GM23338 (cell line): ENCODE results near the gene PTPA. TPM values are rescaled to one million over a fixed set of nuclear protein-coding genes. Genes with fewer than 3 reads are reported as not detected.

Source experiments
- ATAC-seq: fragments of 200-7000 bp; cut with Tn5 transposase; 3 replicates; pipeline ENCODE4 v1.9.1; 2020
- DNase-seq: peaks from one replicate; pipeline ENCODE4 v3.0.0-alpha.2; 2015; ENCODE audit warnings: low spot score
- H2AFZ ChIP-seq: fragments of 200-600 bp; sonication (generic); 2 replicates; pipeline ENCODE4 v1.8.0; 2016; ENCODE audit warnings: antibody characterized with exemption, mild to moderate bottlenecking, moderate library complexity
- H3F3A ChIP-seq: fragments of 200-600 bp; sonication (generic); replicated peaks from 2 replicates; pipeline ENCODE4 v1.8.0; 2017; ENCODE audit warnings: antibody characterized with exemption, mixed run types, low read depth
- H3K27ac ChIP-seq: fragments of 200-600 bp; sonication (generic); 2 replicates; pipeline ENCODE4 v1.6.1; 2016; ENCODE audit warnings: low read depth
- H3K27me3 ChIP-seq: fragments of 200-600 bp; sonication (generic); 2 replicates; pipeline ENCODE4 v1.8.0; 2016; ENCODE audit warnings: mild to moderate bottlenecking, mixed run types, moderate library complexity; ENCODE audit not compliant: insufficient read depth
- H3K36me3 ChIP-seq: fragments of 200-600 bp; sonication (generic); 2 replicates; pipeline ENCODE4 v1.8.0; 2016; ENCODE audit warnings: mild to moderate bottlenecking; ENCODE audit not compliant: insufficient read depth
- H3K4me1 ChIP-seq: fragments of 200-600 bp; sonication (generic); 2 replicates; pipeline ENCODE4 v1.8.0; 2016; ENCODE audit warnings: mild to moderate bottlenecking, moderate library complexity; ENCODE audit not compliant: insufficient read depth
- H3K4me2 ChIP-seq: fragments of 200-600 bp; sonication (generic); 2 replicates; pipeline ENCODE4 v1.7.1; 2017; ENCODE audit warnings: mixed run types
- H3K4me3 ChIP-seq: fragments of 200-600 bp; sonication (generic); 2 replicates; pipeline ENCODE4 v1.6.1; 2016; ENCODE audit warnings: mixed run types
- H3K79me2 ChIP-seq: fragments of 200-600 bp; sonication (generic); replicated peaks from 2 replicates; pipeline ENCODE4 v1.8.0; 2017; ENCODE audit warnings: mild to moderate bottlenecking; ENCODE audit not compliant: insufficient read depth
- H3K9me2 ChIP-seq: fragments of 200-600 bp; sonication (generic); 2 replicates; pipeline ENCODE4 v1.8.0; 2017; ENCODE audit not compliant: insufficient read depth
- H4K20me1 ChIP-seq: fragments of 200-600 bp; sonication (generic); replicated peaks from 2 replicates; pipeline ENCODE4 v1.8.0; 2017; ENCODE audit warnings: mild to moderate bottlenecking; ENCODE audit not compliant: insufficient read depth
- H3K27ac Mint-ChIP-seq: 2 replicates; pipeline ENCODE4 v1.8.0; 2020; ENCODE audit warnings: inconsistent platforms, mild to moderate bottlenecking, moderate library complexity, mixed read lengths
- H3K27me3 Mint-ChIP-seq: 3 replicates; pipeline ENCODE4 v1.8.0; 2022; ENCODE audit warnings: low read depth, mild to moderate bottlenecking, moderate library complexity, mixed read lengths, inconsistent platforms; ENCODE audit not compliant: insufficient read depth, poor library complexity
- H3K36me3 Mint-ChIP-seq: 3 replicates; pipeline ENCODE4 v1.8.0; 2021; ENCODE audit warnings: low read depth, mild to moderate bottlenecking, inconsistent platforms, moderate library complexity, mixed read lengths
- H3K4me1 Mint-ChIP-seq: 3 replicates; pipeline ENCODE4 v1.8.0; 2020; ENCODE audit warnings: mild to moderate bottlenecking, inconsistent platforms, mixed read lengths
- H3K4me3 Mint-ChIP-seq: 3 replicates; pipeline ENCODE4 v1.8.0; 2021; ENCODE audit warnings: moderate library complexity, mild to moderate bottlenecking, inconsistent platforms, mixed read lengths
- H3K9me3 Mint-ChIP-seq: 3 replicates; pipeline ENCODE4 v1.8.0; 2020; ENCODE audit warnings: moderate library complexity, mild to moderate bottlenecking, inconsistent platforms, mixed read lengths
- CREB1 ChIP-seq: fragments of 250-450 bp; sonication (Bioruptor Pico); IDR thresholded peaks from 2 replicates; pipeline ENCODE4 v1.5.0; 2020; ENCODE audit warnings: low read depth, mild to moderate bottlenecking, moderate library complexity
- CTCF ChIP-seq, 2 experiments: fragments of 200-600 bp in 1 of 2; sonication (generic) in 1 of 2; conservative IDR thresholded peaks; 2 replicates each; pipeline versions ENCODE4 v1.5.1 to v1.6.1; 2016 to 2017; ENCODE audit warnings: antibody characterized with exemption in 2 of 2, low read depth in 2 of 2, mild to moderate bottlenecking in 2 of 2, moderate library complexity in 1 of 2
- ETS1 ChIP-seq: IDR thresholded peaks from 2 replicates; pipeline ENCODE4 v1.6.1; 2016; ENCODE audit warnings: antibody characterized with exemption
- EZH2 ChIP-seq: fragments of 200-600 bp; sonication (generic); IDR thresholded peaks from one replicate; pipeline ENCODE4 v1.8.0; 2017; ENCODE audit warnings: antibody characterized with exemption, mild to moderate bottlenecking, low read depth; ENCODE audit not compliant: unreplicated experiment
- EZH2phosphoT487 ChIP-seq: fragments of 200-600 bp; sonication (generic); IDR thresholded peaks from one replicate; pipeline ENCODE4 v1.8.1; 2018; ENCODE audit warnings: antibody characterized with exemption; ENCODE audit not compliant: unreplicated experiment
- JUNB ChIP-seq: IDR thresholded peaks from one replicate; pipeline ENCODE4 v1.6.1; 2016; ENCODE audit warnings: antibody characterized with exemption; ENCODE audit not compliant: unreplicated experiment
- NANOG ChIP-seq: IDR thresholded peaks from 2 replicates; pipeline ENCODE4 v1.6.1; 2016; ENCODE audit warnings: antibody characterized with exemption, borderline replicate concordance
- POLR2AphosphoS5 ChIP-seq: IDR thresholded peaks from 2 replicates; pipeline ENCODE4 v1.6.1; 2016; ENCODE audit warnings: antibody characterized with exemption, low read depth
- REST ChIP-seq: IDR thresholded peaks from one replicate; pipeline ENCODE4 v1.6.1; 2018; ENCODE audit warnings: antibody characterized with exemption; ENCODE audit not compliant: unreplicated experiment
- STAT1 ChIP-seq: IDR thresholded peaks from one replicate; pipeline ENCODE4 v1.6.1; 2016; ENCODE audit warnings: antibody characterized with exemption; ENCODE audit not compliant: unreplicated experiment
- ZNF114 ChIP-seq: fragments of 250-450 bp; sonication (Bioruptor Pico); IDR thresholded peaks from 2 replicates; pipeline ENCODE4 v1.5.0; 2020; ENCODE audit warnings: mild to moderate bottlenecking, moderate library complexity
- ZNF331 ChIP-seq: fragments of 250-450 bp; sonication (Bioruptor Pico); IDR thresholded peaks from 2 replicates; pipeline ENCODE4 v1.5.0; 2020; ENCODE audit warnings: low read depth, mild to moderate bottlenecking, moderate library complexity
- polyA plus RNA-seq: library from polyadenylated mRNA; unstranded; fragments of >200 nt; fragmentation: Nextera tagmentation; extraction: Ambion mirVana; gene quantifications from 2 replicates; pipeline ENCODE4 v1.2.1, GENCODE V29; 2016
- total RNA-seq: library from RNA; depleted of rRNA; stranded (reverse); fragments of >200 nt; shearing (Covaris generic); gene quantifications from 2 replicates; pipeline ENCODE4 v1.2.3, GENCODE V29; 2014

The PTPA gene
- total and polyA plus RNA-seq, 2 experiments from 2014 or later: 53.9 to 122 TPM

- TF ChIP-seq REST (no peak), JUNB (no peak)
- no peak overlapping the region for H3K27ac ChIP-seq
Measured at GRCh38 chr9:129077236-129077635, 34.0 kb upstream of the PTPA start.

GRCh38 chr9:129078691-129079503 lies 32.3 kb upstream of the PTPA start:
- H3K27ac Mint-ChIP-seq: peak overlapping the region; percentile 64; the same call in 1 of the 2 replicates
- peaks cover 3% of the 10 kb centered on the region for H3K4me1 Mint-ChIP-seq
- no peak for ATAC-seq
- TF ChIP-seq ZNF114 (CRISPR knock-in tag) (no peak), NANOG (no peak), EZH2 (no peak), CTCF (conservative IDR thresholded peaks at IDR 0.05; ENCODE audit: low read depth in 2 of 2) (no peak), POLR2AphosphoS5 (no peak), STAT1 (no peak), ETS1 (no peak), ZNF331 (CRISPR knock-in tag) (no peak), CREB1 (no peak), REST (no peak), JUNB (no peak), EZH2phosphoT487 (no peak)

More at GRCh38 chr9:129077236-129077635, 34.0 kb upstream of the PTPA start:
- H3K9me2 ChIP-seq: no peaks in the 10 kb centered on the region
- peaks cover 12% of the 10 kb centered on the region; the same call in 1 of the 2 replicates for H3K4me1 ChIP-seq
- 0 out of 2 replicates have a peak, but pooled peaks cover 6% of the 10 kb centered on the region for H3F3A ChIP-seq
- H3K4me3 ChIP-seq: no peak overlapping the region
- no peaks in the 10 kb centered on the region for H3K27me3 ChIP-seq
- Mint-ChIP-seq H3K4me1 (peaks cover 11% of the 10 kb centered on the region), H3K36me3 (no peaks in the 10 kb centered on the region; the same call in 2 of the 3 replicates), H3K27me3 (peaks cover 13% of the 10 kb centered on the region), H3K4me3 (no peak overlapping the region), H3K9me3 (no peaks in the 10 kb centered on the region), H3K27ac (no peak overlapping the region)
- H3K79me2 ChIP-seq: peaks cover 21% of the 10 kb centered on the region
- H3K4me2 ChIP-seq: no peak overlapping the region
- DNase-seq: no peak
- no peak overlapping the region for H2AFZ ChIP-seq
- no peak for ATAC-seq
- no peaks in the 10 kb centered on the region for H4K20me1 ChIP-seq
- no peaks in the 10 kb centered on the region for H3K36me3 ChIP-seq

More at GRCh38 chr9:129078691-129079503, 32.3 kb upstream of the PTPA start:
- Mint-ChIP-seq H3K27me3 (peaks cover 17% of the 10 kb centered on the region), H3K9me3 (no peaks in the 10 kb centered on the region), H3K36me3 (no peaks in the 10 kb centered on the region; the same call in 2 of the 3 replicates), H3K4me3 (peak overlapping the region; percentile 99)
- Histone ChIP-seq H3K4me2 (peak overlapping the region; percentile 27; the same call in 1 of the 2 replicates), H2AFZ (no peak overlapping the region), H4K20me1 (no peaks in the 10 kb centered on the region; the same call in 1 of the 2 replicates), H3K4me3 (no peak overlapping the region), H3K27me3 (no peaks in the 10 kb centered on the region), H3K27ac (no peak overlapping the region), H3K36me3 (no peaks in the 10 kb centered on the region), H3K4me1 (peaks cover 5% of the 10 kb centered on the region; the same call in 1 of the 2 replicates), H3F3A (0 out of 2 replicates have a peak, but pooled peaks cover 4% of the 10 kb centered on the region), H3K79me2 (peaks cover 34% of the 10 kb centered on the region), H3K9me2 (no peaks in the 10 kb centered on the region)
- DNase-seq: peak; percentile 27
